ENCODE results near the gene PCDHGA4. TPM values are rescaled to one million over a fixed set of nuclear protein-coding genes. Genes with fewer than 3 reads are reported as not detected.

Gene PCDHGA4
- polyA plus RNA-seq, 3 donors = 2.2 to 3.2 (median 2.2) TPM

Other genes starting within 250 kb of the PCDHGA4 start
- gene PCDHB4, start 233.2 kb upstream of the PCDHGA4 start, polyA plus RNA-seq (ENCODE audit: insufficient read length in 3 of 3) = 1 to 10 TPM; 1.8 to 2.9 (median 1.9) TPM
- gene PCDHB5, start 219.8 kb upstream of the PCDHGA4 start, polyA plus RNA-seq (ENCODE audit: insufficient read length in 3 of 3) = 1 to 10 TPM; 6.6 to 8.5 (median 8.1) TPM
- 1 to 10 TPM; 2.2 to 3.8 (median 3.2) TPM for gene PCDHB6, start 205.0 kb upstream of the PCDHGA4 start, polyA plus RNA-seq (ENCODE audit: insufficient read length in 3 of 3)
- gene PCDHB7, start 182.4 kb upstream of the PCDHGA4 start, polyA plus RNA-seq (ENCODE audit: insufficient read length in 3 of 3) = 1 to 10 TPM; 4.7 to 5.5 (median 5.3) TPM
- 1 to 10 TPM; 1.5 to 4.2 (median 3.2) TPM for gene PCDHB8, start 177.2 kb upstream of the PCDHGA4 start, polyA plus RNA-seq (ENCODE audit: insufficient read length in 3 of 3)
- 1 to 10 TPM; 3.6 to 7.2 (median 5.0) TPM for gene PCDHB16, start 172.6 kb upstream of the PCDHGA4 start, polyA plus RNA-seq (ENCODE audit: insufficient read length in 3 of 3)
- 1 to 10 TPM; 4.3 to 5.0 (median 4.9) TPM for gene PCDHB9, start 167.9 kb upstream of the PCDHGA4 start, polyA plus RNA-seq (ENCODE audit: insufficient read length in 3 of 3)
- gene PCDHB10, start 162.7 kb upstream of the PCDHGA4 start, polyA plus RNA-seq (ENCODE audit: insufficient read length in 3 of 3) = 1 to 10 TPM; 5.6 to 9.2 (median 7.9) TPM
- gene PCDHB11, start 155.4 kb upstream of the PCDHGA4 start, polyA plus RNA-seq (ENCODE audit: insufficient read length in 3 of 3) = 1 to 10 TPM; 4.3 to 6.0 (median 5.6) TPM
- 1 to 10 TPM; 4.7 to 5.8 (median 4.8) TPM for gene PCDHB12, start 146.3 kb upstream of the PCDHGA4 start, polyA plus RNA-seq (ENCODE audit: insufficient read length in 3 of 3)
- gene PCDHB13, start 141.1 kb upstream of the PCDHGA4 start, polyA plus RNA-seq (ENCODE audit: insufficient read length in 3 of 3) = 1 to 10 TPM; 5.4 to 6.3 (median 5.6) TPM
- gene PCDHB14, start 131.7 kb upstream of the PCDHGA4 start, polyA plus RNA-seq (ENCODE audit: insufficient read length in 3 of 3) = 10 to 100 TPM in 1 of 3 donors, 1 to 10 TPM in 2; 7.2 to 10.5 (median 8.5) TPM
- 10 to 100 TPM; 11.3 to 17.3 (median 15.4) TPM for gene PCDHB15, start 109.6 kb upstream of the PCDHGA4 start, polyA plus RNA-seq (ENCODE audit: insufficient read length in 3 of 3)
- not detected for gene SLC25A2, start 51.0 kb upstream of the PCDHGA4 start, polyA plus RNA-seq (ENCODE audit: insufficient read length in 3 of 3)
- 100 to 1,000 TPM; 178 to 194 (median 190) TPM for gene TAF7, start 34.2 kb upstream of the PCDHGA4 start, polyA plus RNA-seq (ENCODE audit: insufficient read length in 3 of 3)
- 1 to 10 TPM in 1 of 3 donors, under 1 TPM in 2; 0.78 to 1.2 (median 0.92) TPM for gene PCDHGA1, start 24.5 kb upstream of the PCDHGA4 start, polyA plus RNA-seq (ENCODE audit: insufficient read length in 3 of 3)
- 1 to 10 TPM; 6.0 to 7.0 (median 6.8) TPM for gene PCDHGA2, start 16.3 kb upstream of the PCDHGA4 start, polyA plus RNA-seq (ENCODE audit: insufficient read length in 3 of 3)
- gene PCDHGA3, start 11.2 kb upstream of the PCDHGA4 start, polyA plus RNA-seq (ENCODE audit: insufficient read length in 3 of 3) = 1 to 10 TPM; 2.4 to 4.3 (median 3.1) TPM
- gene PCDHGB1, start 4.9 kb upstream of the PCDHGA4 start, polyA plus RNA-seq (ENCODE audit: insufficient read length in 3 of 3) = 1 to 10 TPM; 1.3 to 2.1 (median 1.9) TPM
- gene PCDHGB2, start 5.0 kb downstream of the PCDHGA4 start, polyA plus RNA-seq (ENCODE audit: insufficient read length in 3 of 3) = 1 to 10 TPM; 3.2 to 3.9 (median 3.9) TPM
- 1 to 10 TPM; 2.2 to 2.8 (median 2.4) TPM for gene PCDHGA5, start 9.1 kb downstream of the PCDHGA4 start, polyA plus RNA-seq (ENCODE audit: insufficient read length in 3 of 3)
- gene PCDHGB3, start 15.2 kb downstream of the PCDHGA4 start, polyA plus RNA-seq (ENCODE audit: insufficient read length in 3 of 3) = 1 to 10 TPM; 1.4 to 2.6 (median 1.7) TPM
- gene PCDHGA6, start 18.9 kb downstream of the PCDHGA4 start, polyA plus RNA-seq (ENCODE audit: insufficient read length in 3 of 3) = 1 to 10 TPM; 4.2 to 7.8 (median 5.8) TPM
- gene PCDHGA7, start 27.7 kb downstream of the PCDHGA4 start, polyA plus RNA-seq (ENCODE audit: insufficient read length in 3 of 3) = 1 to 10 TPM; 1.6 to 2.3 (median 2.2) TPM
- 1 to 10 TPM; 5.3 to 6.0 (median 5.5) TPM for gene PCDHGB4, start 32.7 kb downstream of the PCDHGA4 start, polyA plus RNA-seq (ENCODE audit: insufficient read length in 3 of 3)
- gene PCDHGA8, start 37.6 kb downstream of the PCDHGA4 start, polyA plus RNA-seq (ENCODE audit: insufficient read length in 3 of 3) = under 1 TPM; 0.29 to 0.40 (median 0.30) TPM
- 1 to 10 TPM; 7.8 to 9.7 (median 8.3) TPM for gene PCDHGB5, start 42.9 kb downstream of the PCDHGA4 start, polyA plus RNA-seq (ENCODE audit: insufficient read length in 3 of 3)
- gene PCDHGA9, start 47.8 kb downstream of the PCDHGA4 start, polyA plus RNA-seq (ENCODE audit: insufficient read length in 3 of 3) = 1 to 10 TPM; 4.9 to 6.0 (median 5.3) TPM
- gene PCDHGB6, start 53.0 kb downstream of the PCDHGA4 start, polyA plus RNA-seq (ENCODE audit: insufficient read length in 3 of 3) = 1 to 10 TPM; 6.6 to 8.2 (median 6.8) TPM
- 1 to 10 TPM; 3.1 to 3.5 (median 3.2) TPM for gene PCDHGA10, start 58.0 kb downstream of the PCDHGA4 start, polyA plus RNA-seq (ENCODE audit: insufficient read length in 3 of 3)
- gene PCDHGB7, start 62.7 kb downstream of the PCDHGA4 start, polyA plus RNA-seq (ENCODE audit: insufficient read length in 3 of 3) = 10 to 100 TPM; 12.4 to 16.9 (median 14.0) TPM
- gene PCDHGA11, start 66.0 kb downstream of the PCDHGA4 start, polyA plus RNA-seq (ENCODE audit: insufficient read length in 3 of 3) = 1 to 10 TPM; 4.4 to 4.7 (median 4.7) TPM
- 1 to 10 TPM in 2 of 3 donors, under 1 TPM in 1; 0.94 to 1.4 (median 1.3) TPM for gene PCDHGA12, start 75.5 kb downstream of the PCDHGA4 start, polyA plus RNA-seq (ENCODE audit: insufficient read length in 3 of 3)
- gene PCDHGC3, start 120.9 kb downstream of the PCDHGA4 start, polyA plus RNA-seq (ENCODE audit: insufficient read length in 3 of 3) = 100 to 1,000 TPM; 103 to 113 (median 107) TPM
- 1 to 10 TPM; 2.4 to 2.9 (median 2.9) TPM for gene PCDHGC4, start 130.0 kb downstream of the PCDHGA4 start, polyA plus RNA-seq (ENCODE audit: insufficient read length in 3 of 3)
- gene PCDHGC5, start 134.1 kb downstream of the PCDHGA4 start, polyA plus RNA-seq (ENCODE audit: insufficient read length in 3 of 3) = under 1 TPM; 0.27 to 0.32 (median 0.29) TPM

Measured in right renal cortex interstitium (tissue), 3 donors.